HCT116 (cell line): ENCODE data around the gene SSX2IP. TPM values are rescaled to one million over a fixed set of nuclear protein-coding genes. Genes with fewer than 3 reads are reported as not detected.
A peak's percentile ranks its signal among the peaks of the same experiment; 100 is the strongest.

ENCODE experiments used
- ATAC-seq: fragments of 200-7000 bp; cut with Tn5 transposase; 2 replicates; pipeline ENCODE4 v1.9.1; 2020; ENCODE audit warnings: mild to moderate bottlenecking, moderate library complexity
- BruUV-seq: library from RNA; stranded (reverse); fragments of 400-500 nt; replicated peaks from 2 replicates; lab custom pipeline; 2021; lab: Mats Ljungman, UMichigan
- CTCF ChIA-PET: fragments of 300-600 bp; sonication (Branson Sonifier 250); formaldehyde crosslinking; loops from one replicate; lab custom pipeline; 2021; ENCODE audit warnings: antibody characterized with exemption; lab: Charles Lee
- POLR2A ChIA-PET: fragments of 300-600, 350-600 bp; sonication (Branson Sonifier 250); formaldehyde crosslinking; loops from one replicate; lab custom pipeline; 2021; ENCODE audit warnings: antibody characterized with exemption; lab: Charles Lee
- RAD21 ChIA-PET, 2 experiments: fragments of 300-600 bp; sonication (Branson Sonifier 250); formaldehyde crosslinking; loops; one replicate each; lab custom pipeline; 2023; ENCODE audit warnings: low total read pairs in 2 of 2; ENCODE audit not compliant: uncharacterized antibody in 2 of 2, unreplicated experiment in 2 of 2, low non-redundant PET in 1 of 2; lab: Charles Lee
- DNase-seq: peaks from one replicate; pipeline ENCODE4 v3.0.0-alpha.2; 2010; ENCODE audit warnings: low read depth, low spot score
- H2AFZ ChIP-seq: fragments of 200-600 bp; shearing (Covaris generic), sonication (generic); 2 replicates; pipeline ENCODE4 v1.6.1; 2017; ENCODE audit warnings: low read depth, mixed run types, mixed read lengths, antibody characterized with exemption, low read length; ENCODE audit not compliant: poor library complexity, severe bottlenecking
- H3K27ac ChIP-seq: 2 replicates; pipeline ENCODE4 v1.5.1; 2012; ENCODE audit warnings: low read depth, low read length
- H3K27me3 ChIP-seq: fragments of 200-600 bp; sonication (generic); 2 replicates; pipeline ENCODE4 v1.6.1; 2016; ENCODE audit warnings: mixed run types, low read length, mixed read lengths; ENCODE audit not compliant: insufficient read depth
- H3K36me3 ChIP-seq, 2 experiments: fragments of 200-500 bp in 1 of 2; fragments of 200-600 bp in 1 of 2; sonication (Bioruptor generic) in 1 of 2; sonication (generic) in 1 of 2; 2 replicates each; pipeline versions ENCODE4 v1.5.1 to v1.6.1; 2014 to 2016; ENCODE audit warnings: low read length in 2 of 2, inconsistent platforms in 1 of 2, mixed read lengths in 1 of 2, mixed run types in 1 of 2; ENCODE audit not compliant: insufficient read depth in 2 of 2, control insufficient read depth in 1 of 2
- H3K4me1 ChIP-seq, 2 experiments: fragments of 200-600 bp in 1 of 2; sonication (generic) in 1 of 2; 2 replicates each; pipeline versions ENCODE4 v1.5.1 to v1.6.1; 2012 to 2017; ENCODE audit warnings: low read length in 2 of 2, inconsistent platforms in 1 of 2, mild to moderate bottlenecking in 1 of 2, mixed read lengths in 1 of 2, mixed run types in 1 of 2, moderate library complexity in 1 of 2; ENCODE audit not compliant: insufficient read depth in 2 of 2, control insufficient read depth in 1 of 2
- H3K4me2 ChIP-seq: fragments of 200-600 bp; sonication (generic); 2 replicates; pipeline ENCODE4 v1.6.1; 2017; ENCODE audit warnings: mixed run types, low read length, mixed read lengths
- H3K4me3 ChIP-seq, 2 experiments: fragments of 200-600 bp in 1 of 2; sonication (generic) in 1 of 2; replicated peaks in 1 of 2; 2 replicates each; pipeline ENCODE4 v1.5.1; 2011 to 2016; ENCODE audit warnings: low read length in 2 of 2, control low read depth in 1 of 2, low read depth in 1 of 2, mild to moderate bottlenecking in 1 of 2, mixed read lengths in 1 of 2, mixed run types in 1 of 2
- H3K79me2 ChIP-seq: fragments of 200-600 bp; sonication (generic); 2 replicates; pipeline ENCODE4 v1.6.1; 2017; ENCODE audit warnings: mild to moderate bottlenecking, mixed run types, low read length, moderate library complexity, mixed read lengths; ENCODE audit not compliant: insufficient read depth
- H3K9ac ChIP-seq: fragments of 200-600 bp; sonication (generic); 2 replicates; pipeline ENCODE4 v1.6.1; 2016; ENCODE audit warnings: low read length, mixed read lengths
- H3K9me2 ChIP-seq: fragments of 200-600 bp; sonication (generic), shearing (Covaris generic); 2 replicates; pipeline ENCODE4 v1.6.1; 2017; ENCODE audit warnings: mixed run types, mild to moderate bottlenecking, moderate library complexity; ENCODE audit not compliant: insufficient read depth
- H3K9me3 ChIP-seq, 2 experiments: fragments of 200-500 bp in 1 of 2; fragments of 200-600 bp in 1 of 2; sonication (Bioruptor generic) in 1 of 2; sonication (generic) in 1 of 2; 2 replicates each; pipeline ENCODE4 v1.6.1; 2014 to 2017; ENCODE audit warnings: low read length in 2 of 2, mixed read lengths in 2 of 2, inconsistent platforms in 1 of 2, low read depth in 1 of 2, mild to moderate bottlenecking in 1 of 2, mixed run types in 1 of 2, moderate library complexity in 1 of 2; ENCODE audit not compliant: control insufficient read depth in 1 of 2, insufficient read depth in 1 of 2
- H4K20me1 ChIP-seq: fragments of 200-600 bp; sonication (generic), shearing (Covaris generic); 2 replicates; pipeline ENCODE4 v1.6.1; 2017; ENCODE audit warnings: mixed run types, mild to moderate bottlenecking, moderate library complexity; ENCODE audit not compliant: insufficient read depth
- CBX3 ChIP-seq: IDR thresholded peaks from 2 replicates; pipeline ENCODE4 v1.6.1; 2012; ENCODE audit warnings: low read depth
- CTCF ChIP-seq, 3 experiments: fragments of 200-600 bp in 1 of 3; sonication (generic) in 1 of 3; IDR thresholded peaks in 2 of 3; conservative IDR thresholded peaks in 1 of 3; 2 replicates each; pipeline ENCODE4 v1.5.1; 2012 to 2017; ENCODE audit warnings: low read depth in 2 of 3, low read length in 2 of 3, antibody characterized with exemption in 1 of 3, borderline replicate concordance in 1 of 3, control low read depth in 1 of 3, mild to moderate bottlenecking in 1 of 3, mixed read lengths in 1 of 3, mixed run types in 1 of 3, moderate library complexity in 1 of 3; ENCODE audit not compliant: insufficient read depth in 1 of 3
- EZH2phosphoT487 ChIP-seq: fragments of 200-600 bp; IDR thresholded peaks from 2 replicates; pipeline ENCODE4 v1.6.1; 2018; ENCODE audit warnings: antibody characterized with exemption, borderline replicate concordance
- POLR2AphosphoS5 ChIP-seq: IDR thresholded peaks from 2 replicates; pipeline ENCODE4 v1.6.1; 2011; ENCODE audit warnings: mild to moderate bottlenecking, low read depth, low read length, moderate library complexity
- RAD21 ChIP-seq: IDR thresholded peaks from 2 replicates; pipeline ENCODE4 v1.6.1; 2012; ENCODE audit warnings: low read depth, mild to moderate bottlenecking
- YY1 ChIP-seq: IDR thresholded peaks from 2 replicates; pipeline ENCODE4 v1.6.1; 2011; ENCODE audit warnings: low read length, low read depth, moderate library complexity, mild to moderate bottlenecking; ENCODE audit not compliant: insufficient replicate concordance; ENCODE audit errors: extremely low read depth
- intact Hi-C: fragments of 100-400 bp; cut with micrococcal nuclease; formaldehyde crosslinking; loops from 2 replicates; pipeline ENCODE4 v1.10.0; 2022
- total RNA-seq: library from RNA; stranded (reverse); gene quantifications from one replicate; pipeline ENCODE4 v1.2.1, GENCODE V29; 2021; ENCODE audit not compliant: unreplicated experiment
- TF ChIP-seq, protein P1 (sequence below): IDR thresholded peaks from 2 replicates; pipeline ENCODE4 v1.6.1; 2011; ENCODE audit warnings: mild to moderate bottlenecking, low read length, moderate library complexity; ENCODE audit not compliant: insufficient replicate concordance; ENCODE audit errors: extremely low read depth

SSX2IP gene
- total RNA-seq, 1 experiment from 2014 or later, result 51.5 TPM

DNA sequence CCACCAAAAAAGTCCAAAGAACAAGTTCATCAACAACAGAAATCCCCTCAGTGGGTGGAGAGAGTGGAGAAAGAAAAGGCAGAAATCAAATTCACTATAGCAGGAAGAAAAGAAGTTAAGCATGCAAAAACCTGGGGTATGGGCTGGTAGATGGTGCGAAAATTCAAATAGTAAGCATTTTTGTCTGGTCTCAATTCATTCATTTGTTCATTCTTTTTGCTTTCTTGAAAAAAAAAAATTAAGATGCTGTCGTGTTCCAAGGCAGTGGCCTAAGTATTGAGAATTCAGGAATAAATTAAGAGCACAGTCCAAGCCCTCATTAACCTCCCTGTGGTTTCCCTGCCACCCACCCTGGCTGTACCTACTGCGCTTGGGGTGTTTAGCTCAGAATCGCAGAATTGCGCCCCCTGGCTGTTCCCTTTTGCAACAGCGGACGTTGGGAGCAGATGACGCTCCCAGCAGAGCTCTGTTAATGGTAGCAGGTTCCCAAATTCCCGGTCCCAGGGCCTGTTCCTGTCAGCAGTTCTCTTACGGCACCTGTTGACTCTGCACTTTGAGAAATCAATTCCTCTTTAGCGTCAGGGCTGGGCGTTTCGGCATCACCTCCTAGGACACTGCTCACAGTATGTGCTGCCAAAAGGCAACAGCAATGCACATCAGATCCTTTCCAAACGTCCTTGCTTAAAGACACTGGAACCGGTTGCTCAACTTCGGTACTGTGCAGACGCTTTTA is 34.0 kb upstream of the SSX2IP start:
- intact Hi-C loops, result no loop called here
- Histone ChIP-seq H3K27me3 (no peaks in the 10 kb centered on the region), H3K4me2 (peak overlapping the region; percentile 24; the same call in 1 of the 2 replicates), H3K79me2 (no peaks in the 10 kb centered on the region), H3K9me3 (no peaks in the 10 kb centered on the region), H4K20me1 (no peaks in the 10 kb centered on the region), H3K9ac (no peak overlapping the region), H3K4me3 (no peak overlapping the region), H3K36me3 (no peaks in the 10 kb centered on the region), H3K27ac (no peak overlapping the region), H3K4me1 (peaks cover 0 to 7% of the 10 kb centered on the region in 2 experiments; a peak in 1 of 4 replicates), H3K9me2 (no peaks in the 10 kb centered on the region), H2AFZ (peak overlapping the region; percentile 94)
- ATAC-seq, result peak; percentile 99
- ChIA-PET CTCF (interaction anchor here (0.6 to 2.6 kb wide), 26 partner anchors 9 to 583 kb away, joined by 3 to 17 read pairs (median 4); no protein-coding TSS in a partner anchor), RAD21 (interaction anchor here in 1 of 2 experiments (1.0 kb wide), 1 partner anchor 55 kb away, joined by 3 read pairs; no protein-coding TSS in a partner anchor), POLR2A (no interaction called here)
- peak; percentile 51 for DNase-seq
- TF ChIP-seq CBX3 (peak; percentile 46; the same call in 1 of the 2 replicates), RAD21 (peak; percentile 62), YY1 (peak; percentile 67), CTCF (IDR thresholded peaks at IDR 0.05 in 2 of 3, conservative IDR thresholded peaks at IDR 0.05 in 1 of 3; ENCODE audit: borderline replicate concordance in 1 of 3, insufficient read depth in 1 of 3, low read depth in 2 of 3, low read length in 2 of 3) (peak; percentile 54 to 91 (median 91); a peak in 5 of 6 replicates), POLR2AphosphoS5 (no peak), EZH2phosphoT487 (no peak)
- TF ChIP-seq, protein P1, sequence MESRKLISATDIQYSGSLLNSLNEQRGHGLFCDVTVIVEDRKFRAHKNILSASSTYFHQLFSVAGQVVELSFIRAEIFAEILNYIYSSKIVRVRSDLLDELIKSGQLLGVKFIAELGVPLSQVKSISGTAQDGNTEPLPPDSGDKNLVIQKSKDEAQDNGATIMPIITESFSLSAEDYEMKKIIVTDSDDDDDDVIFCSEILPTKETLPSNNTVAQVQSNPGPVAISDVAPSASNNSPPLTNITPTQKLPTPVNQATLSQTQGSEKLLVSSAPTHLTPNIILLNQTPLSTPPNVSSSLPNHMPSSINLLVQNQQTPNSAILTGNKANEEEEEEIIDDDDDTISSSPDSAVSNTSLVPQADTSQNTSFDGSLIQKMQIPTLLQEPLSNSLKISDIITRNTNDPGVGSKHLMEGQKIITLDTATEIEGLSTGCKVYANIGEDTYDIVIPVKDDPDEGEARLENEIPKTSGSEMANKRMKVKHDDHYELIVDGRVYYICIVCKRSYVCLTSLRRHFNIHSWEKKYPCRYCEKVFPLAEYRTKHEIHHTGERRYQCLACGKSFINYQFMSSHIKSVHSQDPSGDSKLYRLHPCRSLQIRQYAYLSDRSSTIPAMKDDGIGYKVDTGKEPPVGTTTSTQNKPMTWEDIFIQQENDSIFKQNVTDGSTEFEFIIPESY, result no peak
- no TSS peak for BruUV-seq
